Gastrocnemius medialis (tissue), 4 donors: ENCODE measurements around the gene HSD11B2.

Source experiments
- CTCF ChIP-seq, 5 experiments: fragments of 450-650 bp in 3 of 5; fragments of 200-600 bp in 2 of 5; sonication (generic) in 2 of 5; IDR thresholded peaks in 4 of 5; conservative IDR thresholded peaks in 1 of 5; 1 replicate in 4 of 5; 2 replicates in 1 of 5; pipeline ENCODE4 v1.5.1; 2016 to 2019; ENCODE audit warnings: antibody characterized with exemption in 5 of 5, mild to moderate bottlenecking in 3 of 5, moderate library complexity in 3 of 5
- POLR2A ChIP-seq, 2 donors: fragments of 450-650 bp; IDR thresholded peaks; one replicate each; pipeline ENCODE4 v1.6.1; 2017; ENCODE audit warnings: antibody characterized with exemption in 2 of 2, mild to moderate bottlenecking in 2 of 2, moderate library complexity in 2 of 2

GRCh38 chr16:67444259-67445125 lies 13.6 kb downstream of the HSD11B2 start:
- TF ChIP-seq CTCF (IDR thresholded peaks at IDR 0.05 in 4 of 5, conservative IDR thresholded peaks at IDR 0.05 in 1 of 5) = no peak
- TF ChIP-seq POLR2A (IDR thresholded peaks at IDR 0.05) = no peak
